Lower lobe of right lung (tissue), 2 donors: ENCODE results near the gene POLD4. TPM values are rescaled to one million over a fixed set of nuclear protein-coding genes. Genes with fewer than 3 reads are reported as not detected.

Experiments
- ATAC-seq, 2 donors: fragments of 200-7000 bp; cut with Tn5 transposase; one replicate each; pipeline ENCODE4 v1.9.1; 2020 to 2022; ENCODE audit warnings: mild to moderate bottlenecking in 2 of 2, moderate library complexity in 2 of 2
- DNase-seq: peaks from one replicate; pipeline ENCODE4 v3.0.0-alpha.2; 2020
- H3K27ac ChIP-seq: fragments of 200-600 bp; one replicate; pipeline ENCODE4 v1.8.0; 2022
- H3K27me3 ChIP-seq: fragments of 200-600 bp; one replicate; pipeline ENCODE4 v1.8.0; 2022; ENCODE audit warnings: low read depth
- H3K36me3 ChIP-seq: fragments of 200-600 bp; one replicate; pipeline ENCODE4 v1.8.0; 2022; ENCODE audit warnings: mild to moderate bottlenecking
- H3K4me1 ChIP-seq: fragments of 200-600 bp; one replicate; pipeline ENCODE4 v1.8.0; 2022
- H3K4me3 ChIP-seq: fragments of 200-600 bp; one replicate; pipeline ENCODE4 v1.8.0; 2022; ENCODE audit warnings: mild to moderate bottlenecking
- H3K9me3 ChIP-seq: fragments of 200-600 bp; one replicate; pipeline ENCODE4 v1.8.0; 2022
- intact Hi-C: fragments of 100-400 bp; cut with DNase I; formaldehyde crosslinking; loops from one replicate; pipeline ENCODE4 v1.11.0; 2022
- total RNA-seq: library from RNA; stranded (reverse); fragmentation: NEBNext Ultra II Directional; extraction: Animal tissue kit (Norgen Biotek cat#: 25700); gene quantifications from one replicate; pipeline ENCODE4 v1.2.1, GENCODE V29; 2021
- TF ChIP-seq, protein P1 (sequence below): fragments of 200-600 bp; IDR thresholded peaks from one replicate; pipeline ENCODE4 v1.8.0; 2022; ENCODE audit warnings: antibody characterized with exemption, mild to moderate bottlenecking
- donor health status: DM: no; HTN: yes; CAD: no; lungs with severe emphysema.

Gene POLD4
- total RNA-seq, 1 donor from 2014 or later, result 86.6 TPM

DNA sequence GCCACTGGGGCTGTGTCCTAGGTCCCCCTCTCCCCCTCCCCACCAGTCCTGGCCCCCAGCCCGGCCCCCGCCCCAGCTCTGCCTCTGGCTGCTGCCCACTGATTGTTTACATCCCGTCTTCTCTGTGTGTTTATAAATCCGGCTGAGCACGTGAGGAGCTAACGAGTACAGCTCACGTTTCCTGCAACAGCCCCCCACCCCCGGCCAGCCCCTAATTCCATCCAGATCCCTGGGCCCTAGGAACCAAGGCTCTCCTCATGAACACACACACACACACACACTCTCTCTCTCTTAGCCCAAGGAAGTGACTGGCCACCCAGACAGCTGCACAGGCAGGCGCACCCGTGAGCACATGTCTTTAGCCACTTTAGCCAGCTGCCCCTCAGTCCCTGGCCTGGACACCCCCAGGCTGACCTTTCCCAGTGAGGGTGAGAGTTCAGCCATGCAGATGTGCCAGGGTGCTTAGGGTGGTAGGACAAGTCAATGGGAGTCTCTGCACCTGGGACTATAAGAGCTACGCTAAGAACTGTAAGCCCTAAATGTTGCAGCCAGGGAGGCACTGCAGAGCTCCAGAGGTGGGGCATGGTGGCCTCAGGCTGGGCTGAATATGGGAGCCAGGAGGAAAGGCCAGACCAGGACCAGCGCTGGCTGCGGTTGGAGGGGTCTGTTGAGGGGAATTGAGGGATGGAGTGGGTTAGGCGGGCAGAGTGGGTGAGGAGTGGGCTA is 17.2 kb upstream of the POLD4 start:
- TF ChIP-seq, protein P1, sequence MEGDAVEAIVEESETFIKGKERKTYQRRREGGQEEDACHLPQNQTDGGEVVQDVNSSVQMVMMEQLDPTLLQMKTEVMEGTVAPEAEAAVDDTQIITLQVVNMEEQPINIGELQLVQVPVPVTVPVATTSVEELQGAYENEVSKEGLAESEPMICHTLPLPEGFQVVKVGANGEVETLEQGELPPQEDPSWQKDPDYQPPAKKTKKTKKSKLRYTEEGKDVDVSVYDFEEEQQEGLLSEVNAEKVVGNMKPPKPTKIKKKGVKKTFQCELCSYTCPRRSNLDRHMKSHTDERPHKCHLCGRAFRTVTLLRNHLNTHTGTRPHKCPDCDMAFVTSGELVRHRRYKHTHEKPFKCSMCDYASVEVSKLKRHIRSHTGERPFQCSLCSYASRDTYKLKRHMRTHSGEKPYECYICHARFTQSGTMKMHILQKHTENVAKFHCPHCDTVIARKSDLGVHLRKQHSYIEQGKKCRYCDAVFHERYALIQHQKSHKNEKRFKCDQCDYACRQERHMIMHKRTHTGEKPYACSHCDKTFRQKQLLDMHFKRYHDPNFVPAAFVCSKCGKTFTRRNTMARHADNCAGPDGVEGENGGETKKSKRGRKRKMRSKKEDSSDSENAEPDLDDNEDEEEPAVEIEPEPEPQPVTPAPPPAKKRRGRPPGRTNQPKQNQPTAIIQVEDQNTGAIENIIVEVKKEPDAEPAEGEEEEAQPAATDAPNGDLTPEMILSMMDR, result no peak
- intact Hi-C loops, result no loop called here
- no peak overlapping the region for H3K4me3 ChIP-seq
- H3K36me3 ChIP-seq, result no peaks in the 10 kb centered on the region
- DNase-seq (no peak), ATAC-seq (no peak)
- H3K27ac ChIP-seq, result no peak overlapping the region
- no peaks in the 10 kb centered on the region for H3K9me3 ChIP-seq
- peaks cover 74% of the 10 kb centered on the region for H3K4me1 ChIP-seq
- H3K27me3 ChIP-seq, result no peaks in the 10 kb centered on the region

DNA sequence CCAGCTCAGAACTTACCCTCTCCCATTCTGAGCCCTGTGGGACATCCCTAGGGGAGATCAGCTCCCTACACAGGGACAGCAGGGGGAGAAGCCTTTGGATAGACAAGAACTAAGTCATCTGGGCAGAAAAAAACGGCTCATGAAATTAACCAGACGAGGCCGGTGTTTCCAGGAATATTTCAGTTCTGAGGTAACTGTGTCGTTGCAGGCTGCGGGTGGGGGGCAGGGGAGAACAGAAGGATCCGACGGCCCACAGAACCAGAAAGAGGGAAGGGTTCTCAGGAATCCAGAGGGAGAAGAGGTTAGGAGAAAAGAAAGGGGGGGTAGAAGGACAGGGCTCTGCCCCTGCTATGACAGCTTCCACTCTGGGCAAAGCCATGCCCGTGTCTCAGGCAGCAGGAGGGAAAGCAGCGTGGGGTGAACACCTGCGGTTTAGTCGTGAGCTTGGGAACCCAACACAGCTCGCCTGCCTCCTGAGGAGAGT is 16.5 kb upstream of the POLD4 start:
- peaks cover 79% of the 10 kb centered on the region for H3K4me1 ChIP-seq
- DNase-seq, result no peak
- no peaks in the 10 kb centered on the region for H3K9me3 ChIP-seq
- H3K27me3 ChIP-seq, result no peaks in the 10 kb centered on the region
- intact Hi-C loops, result no loop called here
- peaks cover 5% of the 10 kb centered on the region for H3K36me3 ChIP-seq
- H3K4me3 ChIP-seq, result no peak overlapping the region
- ATAC-seq, result no peak
- H3K27ac ChIP-seq, result no peak overlapping the region
- TF ChIP-seq, protein P1, result no peak

DNA sequence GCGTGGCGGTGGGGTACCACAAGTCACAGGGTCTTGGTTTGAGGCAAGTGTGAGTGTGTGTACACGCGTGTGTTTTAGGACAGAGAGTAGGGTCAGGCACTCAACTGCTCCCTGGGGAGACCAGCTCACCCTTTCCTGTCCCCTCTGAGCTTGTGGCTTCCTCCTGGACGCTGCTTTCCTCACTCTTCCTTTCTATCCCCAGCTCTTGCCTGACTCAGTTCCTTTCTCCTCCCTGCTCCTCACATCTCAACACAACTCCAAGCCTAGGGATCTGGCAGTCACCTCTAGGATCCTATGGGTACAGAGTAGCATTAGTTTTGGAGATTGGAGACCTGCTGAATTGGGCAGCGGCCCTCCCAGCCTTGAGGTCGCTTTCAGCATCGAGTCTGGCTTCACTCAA is 15.9 kb upstream of the POLD4 start:
- Histone ChIP-seq H3K4me3 (no peak overlapping the region), H3K27ac (no peak overlapping the region), H3K4me1 (peaks cover 77% of the 10 kb centered on the region), H3K27me3 (no peaks in the 10 kb centered on the region), H3K9me3 (no peaks in the 10 kb centered on the region), H3K36me3 (peaks cover 10% of the 10 kb centered on the region)
- ATAC-seq, result no peak
- no peak for DNase-seq
- intact Hi-C loops, result no loop called here
- TF ChIP-seq, protein P1, result no peak

DNA sequence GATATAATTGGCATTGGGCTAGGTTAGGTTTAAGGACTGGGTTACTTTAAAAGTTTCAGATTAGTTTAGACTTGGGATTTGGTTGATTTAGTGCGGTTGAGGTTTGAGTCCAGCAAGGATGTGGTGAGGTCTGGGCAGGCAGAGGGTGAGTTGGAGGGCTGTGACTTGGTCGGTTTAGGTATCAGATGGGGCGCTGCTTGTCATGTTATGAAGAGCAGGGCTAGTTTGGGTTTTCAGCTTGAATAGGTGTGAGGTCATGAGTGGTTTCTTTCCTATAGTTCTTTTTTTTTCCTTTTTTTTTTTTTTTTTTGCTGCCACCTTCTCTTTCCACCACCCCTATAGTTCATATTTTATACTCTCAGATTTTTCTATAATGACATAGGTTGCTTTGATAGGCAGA is 15.3 kb upstream of the POLD4 start:
- intact Hi-C loops, result no loop called here
- TF ChIP-seq, protein P1, result no peak
- ATAC-seq (no peak), DNase-seq (no peak)
- no peaks in the 10 kb centered on the region for H3K27me3 ChIP-seq
- no peaks in the 10 kb centered on the region for H3K9me3 ChIP-seq
- no peak overlapping the region for H3K4me3 ChIP-seq
- H3K36me3 ChIP-seq, result peaks cover 12% of the 10 kb centered on the region
- peaks cover 71% of the 10 kb centered on the region for H3K4me1 ChIP-seq
- no peak overlapping the region for H3K27ac ChIP-seq

DNA sequence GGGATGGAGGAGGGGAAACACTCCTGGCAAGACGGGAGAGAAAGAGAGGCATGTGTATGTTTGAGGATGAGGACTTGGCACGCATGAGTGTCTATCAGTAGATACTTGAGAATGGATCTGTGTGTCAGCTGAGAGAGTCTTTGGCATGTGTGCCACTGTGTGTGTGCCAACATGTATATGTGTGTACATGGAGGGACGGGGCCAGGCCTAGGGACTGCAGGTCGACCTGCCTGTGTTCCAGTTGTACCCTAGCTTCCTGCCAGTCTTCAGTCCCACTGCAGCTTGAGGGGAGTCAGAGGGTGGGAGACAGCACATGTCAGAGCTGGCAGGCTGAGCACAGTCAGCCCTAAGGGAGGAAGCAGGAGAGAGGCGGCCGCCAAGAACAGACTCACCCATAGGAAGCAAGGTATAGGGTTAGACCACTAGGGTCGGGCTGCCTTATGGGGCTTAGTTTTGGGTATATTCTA is 14.4 kb upstream of the POLD4 start:
- TF ChIP-seq, protein P1, result no peak
- intact Hi-C loops, result no loop called here
- H3K27me3 ChIP-seq, result no peaks in the 10 kb centered on the region
- no peaks in the 10 kb centered on the region for H3K9me3 ChIP-seq
- H3K4me1 ChIP-seq, result peaks cover 70% of the 10 kb centered on the region
- no peak for DNase-seq
- peaks cover 12% of the 10 kb centered on the region for H3K36me3 ChIP-seq
- ATAC-seq, result no peak
- no peak overlapping the region for H3K27ac ChIP-seq
- no peak overlapping the region for H3K4me3 ChIP-seq
